ENCODE data around the gene CMTM7. TPM values are rescaled to one million over a fixed set of nuclear protein-coding genes. Genes with fewer than 3 reads are reported as not detected.

The CMTM7 gene
- total RNA-seq, 3 donors from 2014 or later (not counting 1 experiment from before 2014, with no cell fraction given) = 4.1 to 16.7 (median 12.8) TPM

DNA sequence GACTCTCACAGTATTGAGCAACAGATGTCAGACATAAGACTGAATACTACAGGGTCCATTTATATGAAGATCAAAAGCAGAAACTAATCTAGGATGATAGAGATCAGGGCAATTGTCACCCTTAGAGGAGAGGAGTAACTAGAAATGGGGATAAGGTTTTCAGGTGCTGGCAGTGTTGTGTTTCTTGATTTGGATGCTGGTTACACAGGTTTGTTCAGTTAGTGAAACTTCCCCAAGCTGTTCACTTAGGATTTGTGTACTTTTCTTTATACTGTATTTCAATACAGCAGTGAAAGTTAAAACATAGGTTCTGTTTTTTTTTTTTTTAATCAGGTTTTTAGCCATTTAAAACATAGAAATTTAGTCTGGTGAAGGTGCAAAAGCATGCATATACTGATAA, 39.1 kb upstream of the CMTM7 start:
- Histone ChIP-seq H3K27me3 (ENCODE audit: control insufficient read depth, insufficient read depth, low read length) (no peaks in the 10 kb centered on the region), H3K4me1 (ENCODE audit: control insufficient read depth, insufficient read depth, low read length) (no peaks in the 10 kb centered on the region), H3K9me3 (ENCODE audit: control insufficient read depth, insufficient read depth, low read length) (no peaks in the 10 kb centered on the region), H3K36me3 (ENCODE audit: control insufficient read depth, insufficient read depth, low read length) (no peaks in the 10 kb centered on the region), H3K27ac (ENCODE audit: low read length) (no peak overlapping the region), H3K4me3 (ENCODE audit: low read length) (no peak overlapping the region)
- H3K27ac Mint-ChIP-seq = no peak overlapping the region
- ATAC-seq (no peak), DNase-seq (no peak)
- H3K9me3 Mint-ChIP-seq = no peaks in the 10 kb centered on the region
- no peaks in the 10 kb centered on the region for H3K36me3 Mint-ChIP-seq
- H3K4me3 Mint-ChIP-seq = no peak overlapping the region
- TF ChIP-seq, protein P1, sequence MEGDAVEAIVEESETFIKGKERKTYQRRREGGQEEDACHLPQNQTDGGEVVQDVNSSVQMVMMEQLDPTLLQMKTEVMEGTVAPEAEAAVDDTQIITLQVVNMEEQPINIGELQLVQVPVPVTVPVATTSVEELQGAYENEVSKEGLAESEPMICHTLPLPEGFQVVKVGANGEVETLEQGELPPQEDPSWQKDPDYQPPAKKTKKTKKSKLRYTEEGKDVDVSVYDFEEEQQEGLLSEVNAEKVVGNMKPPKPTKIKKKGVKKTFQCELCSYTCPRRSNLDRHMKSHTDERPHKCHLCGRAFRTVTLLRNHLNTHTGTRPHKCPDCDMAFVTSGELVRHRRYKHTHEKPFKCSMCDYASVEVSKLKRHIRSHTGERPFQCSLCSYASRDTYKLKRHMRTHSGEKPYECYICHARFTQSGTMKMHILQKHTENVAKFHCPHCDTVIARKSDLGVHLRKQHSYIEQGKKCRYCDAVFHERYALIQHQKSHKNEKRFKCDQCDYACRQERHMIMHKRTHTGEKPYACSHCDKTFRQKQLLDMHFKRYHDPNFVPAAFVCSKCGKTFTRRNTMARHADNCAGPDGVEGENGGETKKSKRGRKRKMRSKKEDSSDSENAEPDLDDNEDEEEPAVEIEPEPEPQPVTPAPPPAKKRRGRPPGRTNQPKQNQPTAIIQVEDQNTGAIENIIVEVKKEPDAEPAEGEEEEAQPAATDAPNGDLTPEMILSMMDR (IDR thresholded peaks at IDR 0.05) = no peak
- H3K4me1 Mint-ChIP-seq = no peaks in the 10 kb centered on the region
- H3K27me3 Mint-ChIP-seq (ENCODE audit: low read depth in 2 of 2) = peaks cover 5 to 6% of the 10 kb centered on the region in 2 donors
- intact Hi-C loops (cut with micrococcal nuclease) = no loop called here

DNA sequence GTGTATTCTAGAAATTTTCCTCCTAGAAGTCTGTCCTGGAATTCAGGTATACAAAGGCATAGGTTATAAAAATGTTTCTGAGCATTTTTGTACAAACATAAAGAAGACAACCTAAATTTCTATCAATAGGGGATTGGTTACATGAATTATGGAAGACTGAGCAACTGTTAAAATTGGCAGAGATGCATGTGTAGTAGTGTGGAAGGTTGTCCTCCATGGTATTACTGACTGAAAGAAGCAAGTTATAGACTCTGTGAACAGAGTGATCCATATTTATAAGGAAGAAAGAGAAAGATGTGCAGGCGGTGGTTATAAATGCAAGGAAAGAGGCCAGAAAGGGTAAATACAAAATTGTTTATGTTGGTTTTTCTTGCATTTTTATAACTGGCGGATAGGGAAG, 38.3 kb upstream of the CMTM7 start:
- Mint-ChIP-seq H3K27me3 (ENCODE audit: low read depth in 2 of 2) (peaks cover 5 to 14% of the 10 kb centered on the region in 2 donors), H3K36me3 (no peaks in the 10 kb centered on the region), H3K9me3 (no peaks in the 10 kb centered on the region), H3K4me3 (no peak overlapping the region), H3K27ac (no peak overlapping the region), H3K4me1 (no peaks in the 10 kb centered on the region)
- no peak overlapping the region for H3K4me3 ChIP-seq (ENCODE audit: low read length)
- DNase-seq (no peak), ATAC-seq (no peak)
- no peaks in the 10 kb centered on the region for H3K36me3 ChIP-seq (ENCODE audit: control insufficient read depth, insufficient read depth, low read length)
- no peaks in the 10 kb centered on the region for H3K4me1 ChIP-seq (ENCODE audit: control insufficient read depth, insufficient read depth, low read length)
- H3K27ac ChIP-seq (ENCODE audit: low read length) = no peak overlapping the region
- intact Hi-C loops (cut with micrococcal nuclease) = no loop called here
- WGBS (ENCODE audit: insufficient coverage) = 95% methylated on average over 2 of the region's 2 CpGs
- TF ChIP-seq, protein P1 (IDR thresholded peaks at IDR 0.05) = no peak
- no peaks in the 10 kb centered on the region for H3K27me3 ChIP-seq (ENCODE audit: control insufficient read depth, insufficient read depth, low read length)
- H3K9me3 ChIP-seq (ENCODE audit: control insufficient read depth, insufficient read depth, low read length) = no peaks in the 10 kb centered on the region

DNA sequence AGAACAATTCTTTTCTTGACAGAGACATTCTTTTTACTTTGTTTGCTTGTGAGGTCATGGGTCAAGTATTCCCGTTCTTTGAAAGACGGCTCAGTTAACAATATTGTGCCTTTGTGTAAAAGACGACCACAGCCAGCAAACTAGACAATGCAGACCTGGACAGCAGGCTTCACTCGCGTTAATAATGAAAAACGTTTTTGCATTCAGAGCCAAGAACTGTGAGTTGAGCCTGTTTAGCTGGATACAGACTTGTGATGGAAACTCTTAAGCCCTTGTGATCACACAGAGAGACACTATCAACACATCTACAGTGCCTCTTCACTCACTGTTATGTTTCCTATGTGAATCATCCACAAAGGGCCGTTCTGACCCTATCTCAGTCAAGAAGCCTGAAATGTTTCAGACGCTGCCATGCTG, 37.3 kb upstream of the CMTM7 start:
- TF ChIP-seq, protein P1 (IDR thresholded peaks at IDR 0.05) = no peak
- Mint-ChIP-seq H3K9me3 (no peaks in the 10 kb centered on the region), H3K36me3 (no peaks in the 10 kb centered on the region), H3K4me1 (no peaks in the 10 kb centered on the region), H3K27ac (no peak overlapping the region), H3K4me3 (no peak overlapping the region), H3K27me3 (ENCODE audit: low read depth in 2 of 2) (peaks cover 5 to 15% of the 10 kb centered on the region in 2 donors)
- no peaks in the 10 kb centered on the region for H3K4me1 ChIP-seq (ENCODE audit: control insufficient read depth, insufficient read depth, low read length)
- 85% methylated on average over 8 of the region's 8 CpGs for WGBS (ENCODE audit: insufficient coverage)
- no peaks in the 10 kb centered on the region for H3K27me3 ChIP-seq (ENCODE audit: control insufficient read depth, insufficient read depth, low read length)
- H3K9me3 ChIP-seq (ENCODE audit: control insufficient read depth, insufficient read depth, low read length) = no peaks in the 10 kb centered on the region
- H3K4me3 ChIP-seq (ENCODE audit: low read length) = no peak overlapping the region
- no peak for ATAC-seq
- intact Hi-C loops (cut with micrococcal nuclease) = no loop called here
- DNase-seq = no peak
- no peak overlapping the region for H3K27ac ChIP-seq (ENCODE audit: low read length)
- H3K36me3 ChIP-seq (ENCODE audit: control insufficient read depth, insufficient read depth, low read length) = no peaks in the 10 kb centered on the region

DNA sequence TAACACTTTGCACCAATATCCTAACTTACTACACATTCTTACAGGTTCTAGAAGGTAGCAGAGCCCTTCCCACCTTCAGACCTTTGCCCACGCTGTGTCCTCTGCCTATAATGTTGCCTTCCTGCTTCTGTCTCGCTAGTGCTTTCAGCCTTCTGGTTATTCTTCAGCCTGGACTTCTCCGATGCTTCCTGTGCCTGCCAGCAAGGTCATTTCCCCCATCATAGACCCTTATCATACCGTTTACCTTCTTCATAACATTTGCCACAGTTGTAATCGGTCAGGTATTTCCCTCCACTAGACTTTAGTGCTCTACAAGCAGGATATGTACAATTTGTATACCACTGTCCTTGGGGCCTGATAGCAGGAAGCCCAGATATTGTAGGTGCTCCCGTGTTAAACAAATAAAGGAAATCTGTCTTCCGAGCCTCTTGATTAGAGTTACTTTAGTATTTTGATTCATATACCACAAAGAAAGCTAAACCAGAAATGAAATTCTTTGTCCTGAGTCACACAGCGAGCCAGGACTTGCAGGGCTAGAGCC, 35.8 kb upstream of the CMTM7 start:
- no peaks in the 10 kb centered on the region for H3K4me1 Mint-ChIP-seq
- no peaks in the 10 kb centered on the region for H3K36me3 ChIP-seq (ENCODE audit: control insufficient read depth, insufficient read depth, low read length)
- no peaks in the 10 kb centered on the region for H3K27me3 ChIP-seq (ENCODE audit: control insufficient read depth, insufficient read depth, low read length)
- no peaks in the 10 kb centered on the region for H3K9me3 Mint-ChIP-seq
- DNase-seq = no peak
- TF ChIP-seq, protein P1 (IDR thresholded peaks at IDR 0.05) = no peak
- intact Hi-C loops (cut with micrococcal nuclease) = no loop called here
- H3K36me3 Mint-ChIP-seq = no peaks in the 10 kb centered on the region
- H3K4me3 Mint-ChIP-seq = no peak overlapping the region
- ATAC-seq = no peak
- H3K27ac Mint-ChIP-seq = no peak overlapping the region
- H3K27ac ChIP-seq (ENCODE audit: low read length) = no peak overlapping the region
- H3K4me3 ChIP-seq (ENCODE audit: low read length) = no peak overlapping the region
- peaks cover 5 to 15% of the 10 kb centered on the region in 2 donors for H3K27me3 Mint-ChIP-seq (ENCODE audit: low read depth in 2 of 2)
- H3K9me3 ChIP-seq (ENCODE audit: control insufficient read depth, insufficient read depth, low read length) = no peaks in the 10 kb centered on the region
- no peaks in the 10 kb centered on the region for H3K4me1 ChIP-seq (ENCODE audit: control insufficient read depth, insufficient read depth, low read length)
- WGBS (ENCODE audit: insufficient coverage) = 89% methylated on average over 7 of the region's 8 CpGs

Data from natural killer cell (primary cell).